ENCODE measurements around the gene LMO3. TPM values are rescaled to one million over a fixed set of nuclear protein-coding genes. Genes with fewer than 3 reads are reported as not detected.

The LMO3 gene
- total RNA-seq, 1 donor from 2014 or later, result 1.6 TPM

DNA sequence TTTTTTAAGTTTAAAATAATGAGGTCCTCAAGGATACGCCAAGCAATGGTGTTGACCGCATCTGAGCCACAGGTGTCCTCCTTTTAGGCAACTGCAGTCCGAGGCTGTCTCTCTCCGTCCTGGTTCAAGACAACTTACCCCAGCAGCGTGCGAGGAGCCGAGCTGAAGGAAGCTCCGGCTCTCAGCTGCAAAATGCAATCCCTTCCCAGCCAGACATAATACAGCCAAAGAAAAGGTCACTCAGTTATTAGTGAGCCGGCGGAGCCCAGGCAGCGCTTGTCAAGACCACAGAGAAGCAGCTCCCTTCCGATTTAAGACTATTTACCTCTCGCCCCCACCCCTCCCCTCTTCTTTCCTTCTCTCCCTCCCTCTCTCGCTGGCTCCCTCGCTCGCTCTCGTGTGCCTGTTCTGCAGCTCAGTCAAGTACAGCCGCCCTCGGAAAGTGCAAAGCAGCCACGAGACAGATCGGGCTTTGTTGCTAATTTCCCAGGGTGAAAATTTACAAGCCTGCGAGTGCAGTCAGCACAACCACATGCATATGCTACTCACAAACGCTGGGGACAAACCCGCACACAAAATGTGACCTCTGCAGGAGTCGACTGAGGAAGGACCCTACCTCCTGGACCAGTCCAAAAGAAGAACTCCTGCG lies 363 bp upstream of the LMO3 start:
- peak overlapping the region; percentile 28 for H3K27ac Mint-ChIP-seq (ENCODE audit: unreplicated experiment)
- TF ChIP-seq, protein P1, sequence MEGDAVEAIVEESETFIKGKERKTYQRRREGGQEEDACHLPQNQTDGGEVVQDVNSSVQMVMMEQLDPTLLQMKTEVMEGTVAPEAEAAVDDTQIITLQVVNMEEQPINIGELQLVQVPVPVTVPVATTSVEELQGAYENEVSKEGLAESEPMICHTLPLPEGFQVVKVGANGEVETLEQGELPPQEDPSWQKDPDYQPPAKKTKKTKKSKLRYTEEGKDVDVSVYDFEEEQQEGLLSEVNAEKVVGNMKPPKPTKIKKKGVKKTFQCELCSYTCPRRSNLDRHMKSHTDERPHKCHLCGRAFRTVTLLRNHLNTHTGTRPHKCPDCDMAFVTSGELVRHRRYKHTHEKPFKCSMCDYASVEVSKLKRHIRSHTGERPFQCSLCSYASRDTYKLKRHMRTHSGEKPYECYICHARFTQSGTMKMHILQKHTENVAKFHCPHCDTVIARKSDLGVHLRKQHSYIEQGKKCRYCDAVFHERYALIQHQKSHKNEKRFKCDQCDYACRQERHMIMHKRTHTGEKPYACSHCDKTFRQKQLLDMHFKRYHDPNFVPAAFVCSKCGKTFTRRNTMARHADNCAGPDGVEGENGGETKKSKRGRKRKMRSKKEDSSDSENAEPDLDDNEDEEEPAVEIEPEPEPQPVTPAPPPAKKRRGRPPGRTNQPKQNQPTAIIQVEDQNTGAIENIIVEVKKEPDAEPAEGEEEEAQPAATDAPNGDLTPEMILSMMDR (IDR thresholded peaks at IDR 0.05), result no peak
- H3K9me3 Mint-ChIP-seq (ENCODE audit: unreplicated experiment), result no peaks in the 10 kb centered on the region
- no peak for DNase-seq (ENCODE audit: extremely low spot score, unreplicated experiment)
- no peaks in the 10 kb centered on the region for H3K36me3 Mint-ChIP-seq (ENCODE audit: unreplicated experiment)
- H3K27me3 Mint-ChIP-seq (ENCODE audit: unreplicated experiment), result peaks cover 71% of the 10 kb centered on the region
- H3K4me1 Mint-ChIP-seq (ENCODE audit: unreplicated experiment), result peaks cover 17% of the 10 kb centered on the region
- peak overlapping the region; percentile 80 for H3K4me3 Mint-ChIP-seq (ENCODE audit: unreplicated experiment)

DNA sequence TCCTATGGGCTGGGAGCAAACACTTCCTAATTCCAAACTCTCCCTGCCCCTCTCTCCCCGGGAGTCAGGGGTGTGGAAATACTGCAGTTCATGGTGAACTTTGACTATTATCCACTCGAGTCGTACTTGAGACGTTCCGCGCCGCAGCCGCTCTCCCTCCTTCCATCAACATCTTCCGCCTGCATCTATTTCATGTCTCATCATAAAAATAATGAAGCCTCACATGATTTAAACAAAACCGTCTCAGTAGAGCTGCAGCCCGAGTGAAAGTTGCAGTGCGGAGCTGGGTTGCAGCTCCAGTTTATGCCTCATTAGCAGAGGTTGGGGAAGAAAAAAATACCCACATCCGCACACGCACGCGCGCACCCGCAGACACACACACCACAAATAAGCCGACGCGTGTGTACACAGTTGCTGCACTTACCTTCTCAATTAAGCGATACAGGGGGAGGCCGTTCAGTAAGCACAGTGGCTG lies 283 bp downstream of the LMO3 start:
- Mint-ChIP-seq H3K4me3 (ENCODE audit: unreplicated experiment) (peak overlapping the region; percentile 80), H3K9me3 (ENCODE audit: unreplicated experiment) (no peaks in the 10 kb centered on the region), H3K36me3 (ENCODE audit: unreplicated experiment) (no peaks in the 10 kb centered on the region), H3K27me3 (ENCODE audit: unreplicated experiment) (peaks cover 68% of the 10 kb centered on the region), H3K4me1 (ENCODE audit: unreplicated experiment) (peaks cover 17% of the 10 kb centered on the region), H3K27ac (ENCODE audit: unreplicated experiment) (no peak overlapping the region)
- no peak for DNase-seq (ENCODE audit: extremely low spot score, unreplicated experiment)
- TF ChIP-seq, protein P1 (IDR thresholded peaks at IDR 0.05), result no peak

DNA sequence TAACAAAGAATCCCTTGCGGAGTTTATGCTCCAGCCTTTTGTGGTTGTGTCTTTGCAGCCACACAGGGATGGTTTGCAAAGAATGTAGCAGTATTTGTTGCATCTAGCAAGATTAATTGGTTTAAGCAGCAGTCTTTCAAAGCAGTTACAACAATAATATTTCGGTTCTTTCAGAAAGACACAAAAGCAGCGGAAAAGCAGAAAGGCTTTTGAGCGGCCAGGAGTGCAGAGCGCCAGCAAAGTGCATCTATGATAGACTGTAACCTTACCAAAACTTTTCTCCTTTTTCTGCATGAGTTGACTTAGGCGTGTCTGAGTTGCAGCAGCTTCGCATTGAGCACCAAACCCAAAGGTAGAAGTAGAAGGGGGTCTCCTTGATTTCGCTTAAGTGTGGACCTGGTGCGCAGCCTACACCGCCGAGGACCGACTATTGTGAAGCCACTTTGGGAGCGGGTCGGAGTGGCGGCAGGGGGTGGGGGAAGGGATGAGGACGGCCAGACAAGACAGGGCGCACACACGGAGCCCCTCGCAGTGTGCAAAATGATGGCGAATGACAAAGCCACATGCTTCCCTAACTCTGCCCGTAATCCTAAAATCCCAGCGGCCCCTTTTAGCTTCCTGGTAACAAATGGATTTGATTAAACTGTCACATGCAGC lies 1.2 kb downstream of the LMO3 start:
- Mint-ChIP-seq H3K4me1 (ENCODE audit: unreplicated experiment) (peaks cover 17% of the 10 kb centered on the region), H3K4me3 (ENCODE audit: unreplicated experiment) (peak overlapping the region; percentile 41), H3K9me3 (ENCODE audit: unreplicated experiment) (no peaks in the 10 kb centered on the region), H3K27ac (ENCODE audit: unreplicated experiment) (no peak overlapping the region), H3K36me3 (ENCODE audit: unreplicated experiment) (no peaks in the 10 kb centered on the region), H3K27me3 (ENCODE audit: unreplicated experiment) (peaks cover 64% of the 10 kb centered on the region)
- DNase-seq (ENCODE audit: extremely low spot score, unreplicated experiment), result no peak
- TF ChIP-seq, protein P1 (IDR thresholded peaks at IDR 0.05), result no peak

DNA sequence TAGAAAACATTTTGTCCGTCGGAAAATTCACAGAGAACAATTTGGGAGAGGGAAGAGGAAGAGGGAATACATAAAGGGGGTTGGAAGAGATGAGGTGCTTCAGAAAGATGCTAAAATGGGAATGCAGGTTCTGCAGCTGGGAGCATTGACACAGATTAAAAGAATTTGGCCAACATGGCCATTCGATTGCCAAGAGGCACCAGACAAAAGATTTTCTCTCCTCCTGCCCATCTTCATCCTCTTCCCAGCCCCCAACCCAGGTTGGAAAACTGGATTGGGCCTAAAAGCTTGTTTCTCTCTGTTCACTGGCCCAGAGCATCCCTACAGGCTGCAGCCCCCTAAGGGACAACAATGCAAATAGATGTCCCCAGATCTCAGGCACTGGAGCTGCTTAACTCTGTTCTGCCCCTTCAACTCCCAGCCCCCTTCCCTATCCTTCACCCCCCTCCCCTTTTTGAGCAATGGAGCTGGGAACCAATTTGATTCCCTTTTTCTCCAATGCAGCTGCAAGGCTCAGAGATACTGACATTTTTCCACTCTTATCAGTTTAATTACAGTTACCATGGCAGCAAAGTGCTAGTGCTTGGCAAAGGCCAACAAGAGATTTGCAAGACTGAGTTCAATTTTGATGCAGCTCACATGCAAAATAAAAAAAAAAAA lies 1.9 kb downstream of the LMO3 start:
- Mint-ChIP-seq H3K36me3 (ENCODE audit: unreplicated experiment) (no peaks in the 10 kb centered on the region), H3K4me3 (ENCODE audit: unreplicated experiment) (no peak overlapping the region), H3K9me3 (ENCODE audit: unreplicated experiment) (no peaks in the 10 kb centered on the region), H3K4me1 (ENCODE audit: unreplicated experiment) (peaks cover 17% of the 10 kb centered on the region), H3K27ac (ENCODE audit: unreplicated experiment) (no peak overlapping the region), H3K27me3 (ENCODE audit: unreplicated experiment) (peaks cover 58% of the 10 kb centered on the region)
- TF ChIP-seq, protein P1 (IDR thresholded peaks at IDR 0.05), result no peak
- DNase-seq (ENCODE audit: extremely low spot score, unreplicated experiment), result no peak

All from osteocyte (in vitro differentiated cells).